SU-DHL-6 (cell line): ENCODE results near the gene UBE2E2.

Experiments used
- CTCF ChIP-seq: fragments of 200-600 bp; sonication (generic); IDR thresholded peaks from one replicate; pipeline ENCODE4 v1.5.1; 2017; ENCODE audit warnings: antibody characterized with exemption, mild to moderate bottlenecking, low read length, moderate library complexity; ENCODE audit not compliant: insufficient read depth, poor library complexity, severe bottlenecking
- EZH2phosphoT487 ChIP-seq: fragments of 200-600 bp; sonication (generic), shearing (Covaris generic); conservative IDR thresholded peaks from 2 replicates; pipeline ENCODE4 v1.6.1; 2018; ENCODE audit warnings: mild to moderate bottlenecking, antibody characterized with exemption, low read length, moderate library complexity, mixed read lengths

GRCh38 chr3:23219552-23219951 lies 16.4 kb downstream of the UBE2E2 start:
- TF ChIP-seq CTCF (no peak), EZH2phosphoT487 (no peak)
